Measurements from ENCODE around the gene MAML3. TPM values are rescaled to one million over a fixed set of nuclear protein-coding genes. Genes with fewer than 3 reads are reported as not detected.

MAML3 gene
- total and polyA plus RNA-seq, 3 experiments from 2014 or later = 0.44 to 0.57 (median 0.52) TPM

Other genes starting within 250 kb of the MAML3 start
- gene SCOC, start 219.5 kb upstream of the MAML3 start, total RNA-seq = 10 to 100 TPM; 39.6 to 40.8 TPM
- gene SCOC, start 219.5 kb upstream of the MAML3 start, polyA plus RNA-seq = 35.4 TPM

All from CD8-positive, alpha-beta memory T cell (primary cell).